ENCODE results near the gene EPN3.

Gene EPN3

GRCh38 chr17:50569592-50569991, 37.1 kb downstream of the EPN3 start:
- Histone ChIP-seq H3K4me1 (ENCODE audit: control insufficient read depth, low read depth, low read length) (peaks cover 4% of the 10 kb centered on the region), H3K56ac (ENCODE audit: low read length) (no peak overlapping the region), H3K18ac (ENCODE audit: low read length) (no peak overlapping the region), H3K23ac (ENCODE audit: low read length) (no peak overlapping the region), H2BK120ac (ENCODE audit: low read depth, low read length) (no peak overlapping the region), H2BK5ac (ENCODE audit: low read length) (no peak overlapping the region), H4K8ac (ENCODE audit: low read depth, low read length) (no peak overlapping the region), H3K4me3 (ENCODE audit: low read length) (no peak overlapping the region), H3K36me3 (ENCODE audit: control insufficient read depth, insufficient read depth, low read length) (no peaks in the 10 kb centered on the region), H3K4ac (ENCODE audit: low read depth, low read length) (no peak overlapping the region), H3K79me1 (ENCODE audit: low read length) (no peaks in the 10 kb centered on the region), H3K27ac (ENCODE audit: low read depth, low read length) (no peak overlapping the region), H3K9ac (ENCODE audit: low read length) (no peak overlapping the region), H3K4me2 (ENCODE audit: low read length) (no peak overlapping the region), H4K5ac (ENCODE audit: low read length) (no peak overlapping the region), H3K27me3 (ENCODE audit: insufficient read depth, low read length, poor library complexity) (peaks cover 3% of the 10 kb centered on the region), H3K79me2 (ENCODE audit: control insufficient read depth, insufficient read depth, low read length) (no peaks in the 10 kb centered on the region), H2BK15ac (replicated peaks; ENCODE audit: low read depth) (no peak overlapping the region), H2AK5ac (ENCODE audit: low read length) (no peak overlapping the region)
- WGBS (ENCODE audit: extremely low coverage, insufficient coverage, low lambda C conversion rate), result no CpG with 5 or more reads among the region's 7 CpGs
- no peak for DNase-seq

DNA sequence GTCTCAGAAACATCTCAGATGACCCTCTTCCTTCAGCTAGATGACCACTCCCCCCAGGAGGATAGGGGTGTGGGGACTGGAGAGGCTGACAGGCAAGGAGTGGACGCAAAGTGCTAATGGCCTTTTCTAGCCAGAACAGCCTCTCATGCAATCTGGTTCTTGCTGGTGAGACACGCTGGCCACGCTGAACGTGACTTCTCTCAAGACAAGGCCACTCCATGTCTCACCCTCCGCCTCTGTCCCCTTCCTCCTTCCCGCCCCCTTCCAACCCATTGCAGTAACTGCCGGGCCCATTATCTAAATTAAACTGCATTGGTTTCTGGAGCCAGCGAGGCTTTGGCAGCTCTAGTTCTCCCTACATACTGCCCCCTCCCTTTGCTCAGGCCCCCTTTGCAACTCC, 37.5 kb downstream of the EPN3 start:
- Histone ChIP-seq H3K4ac (ENCODE audit: low read depth, low read length) (no peak overlapping the region), H3K4me1 (ENCODE audit: control insufficient read depth, low read depth, low read length) (peaks cover 4% of the 10 kb centered on the region), H3K36me3 (ENCODE audit: control insufficient read depth, insufficient read depth, low read length) (no peaks in the 10 kb centered on the region), H3K18ac (ENCODE audit: low read length) (no peak overlapping the region), H3K4me2 (ENCODE audit: low read length) (no peak overlapping the region), H3K9ac (ENCODE audit: low read length) (no peak overlapping the region), H4K8ac (ENCODE audit: low read depth, low read length) (no peak overlapping the region), H3K23ac (ENCODE audit: low read length) (no peak overlapping the region), H2BK5ac (ENCODE audit: low read length) (no peak overlapping the region), H2BK15ac (replicated peaks; ENCODE audit: low read depth) (no peak overlapping the region), H3K56ac (ENCODE audit: low read length) (peak overlapping the region; percentile 47), H3K27ac (ENCODE audit: low read depth, low read length) (no peak overlapping the region), H3K79me2 (ENCODE audit: control insufficient read depth, insufficient read depth, low read length) (no peaks in the 10 kb centered on the region), H3K27me3 (ENCODE audit: insufficient read depth, low read length, poor library complexity) (peaks cover 3% of the 10 kb centered on the region), H3K79me1 (ENCODE audit: low read length) (no peaks in the 10 kb centered on the region), H4K5ac (ENCODE audit: low read length) (no peak overlapping the region), H3K4me3 (ENCODE audit: low read length) (no peak overlapping the region), H2AK5ac (ENCODE audit: low read length) (no peak overlapping the region), H2BK120ac (ENCODE audit: low read depth, low read length) (no peak overlapping the region)
- WGBS (ENCODE audit: extremely low coverage, insufficient coverage, low lambda C conversion rate), result no CpG with 5 or more reads among the region's 8 CpGs
- DNase-seq, result no peak

GRCh38 chr17:50570528-50570927, 38.0 kb downstream of the EPN3 start:
- no peak for DNase-seq
- Histone ChIP-seq H2AK5ac (ENCODE audit: low read length) (no peak overlapping the region), H3K23ac (ENCODE audit: low read length) (no peak overlapping the region), H3K4me1 (ENCODE audit: control insufficient read depth, low read depth, low read length) (peaks cover 2% of the 10 kb centered on the region), H4K5ac (ENCODE audit: low read length) (no peak overlapping the region), H3K27ac (ENCODE audit: low read depth, low read length) (no peak overlapping the region), H3K4ac (ENCODE audit: low read depth, low read length) (no peak overlapping the region), H3K18ac (ENCODE audit: low read length) (no peak overlapping the region), H3K79me2 (ENCODE audit: control insufficient read depth, insufficient read depth, low read length) (no peaks in the 10 kb centered on the region), H3K36me3 (ENCODE audit: control insufficient read depth, insufficient read depth, low read length) (no peaks in the 10 kb centered on the region), H2BK5ac (ENCODE audit: low read length) (no peak overlapping the region), H4K8ac (ENCODE audit: low read depth, low read length) (no peak overlapping the region), H2BK15ac (replicated peaks; ENCODE audit: low read depth) (no peak overlapping the region), H3K4me2 (ENCODE audit: low read length) (no peak overlapping the region), H3K9ac (ENCODE audit: low read length) (no peak overlapping the region), H3K27me3 (ENCODE audit: insufficient read depth, low read length, poor library complexity) (peaks cover 3% of the 10 kb centered on the region), H2BK120ac (ENCODE audit: low read depth, low read length) (no peak overlapping the region), H3K56ac (ENCODE audit: low read length) (no peak overlapping the region), H3K4me3 (ENCODE audit: low read length) (no peak overlapping the region), H3K79me1 (ENCODE audit: low read length) (no peaks in the 10 kb centered on the region)
- no CpG with 5 or more reads among the region's 7 CpGs for WGBS (ENCODE audit: extremely low coverage, insufficient coverage, low lambda C conversion rate)

GRCh38 chr17:50571681-50572080, 39.1 kb downstream of the EPN3 start:
- Histone ChIP-seq H3K23ac (ENCODE audit: low read length) (no peak overlapping the region), H3K56ac (ENCODE audit: low read length) (peak overlapping the region; percentile 3), H3K4me1 (ENCODE audit: control insufficient read depth, low read depth, low read length) (peaks cover 2% of the 10 kb centered on the region), H3K27me3 (ENCODE audit: insufficient read depth, low read length, poor library complexity) (no peaks in the 10 kb centered on the region), H2BK120ac (ENCODE audit: low read depth, low read length) (no peak overlapping the region), H3K4ac (ENCODE audit: low read depth, low read length) (no peak overlapping the region), H2AK5ac (ENCODE audit: low read length) (no peak overlapping the region), H3K9ac (ENCODE audit: low read length) (no peak overlapping the region), H3K79me1 (ENCODE audit: low read length) (no peaks in the 10 kb centered on the region), H2BK5ac (ENCODE audit: low read length) (no peak overlapping the region), H3K18ac (ENCODE audit: low read length) (no peak overlapping the region), H4K5ac (ENCODE audit: low read length) (no peak overlapping the region), H2BK15ac (replicated peaks; ENCODE audit: low read depth) (no peak overlapping the region), H3K79me2 (ENCODE audit: control insufficient read depth, insufficient read depth, low read length) (no peaks in the 10 kb centered on the region), H3K36me3 (ENCODE audit: control insufficient read depth, insufficient read depth, low read length) (no peaks in the 10 kb centered on the region), H4K8ac (ENCODE audit: low read depth, low read length) (no peak overlapping the region), H3K4me2 (ENCODE audit: low read length) (no peak overlapping the region), H3K27ac (ENCODE audit: low read depth, low read length) (no peak overlapping the region), H3K4me3 (ENCODE audit: low read length) (no peak overlapping the region)
- WGBS (ENCODE audit: extremely low coverage, insufficient coverage, low lambda C conversion rate), result no CpG with 5 or more reads among the region's 19 CpGs
- no peak for DNase-seq

- H3K23ac ChIP-seq (ENCODE audit: low read length), result no peak overlapping the region
- H3K9ac ChIP-seq (ENCODE audit: low read length), result no peak overlapping the region
- no peak overlapping the region for H2BK5ac ChIP-seq (ENCODE audit: low read length)
- no peak overlapping the region for H3K4me3 ChIP-seq (ENCODE audit: low read length)
- H3K36me3 ChIP-seq (ENCODE audit: control insufficient read depth, insufficient read depth, low read length), result no peaks in the 10 kb centered on the region
- WGBS (ENCODE audit: extremely low coverage, insufficient coverage, low lambda C conversion rate), result no CpG with 5 or more reads among the region's 20 CpGs
- H2BK120ac ChIP-seq (ENCODE audit: low read depth, low read length), result no peak overlapping the region
- H3K27me3 ChIP-seq (ENCODE audit: insufficient read depth, low read length, poor library complexity), result no peaks in the 10 kb centered on the region
- H3K18ac ChIP-seq (ENCODE audit: low read length), result no peak overlapping the region
- no peak overlapping the region for H4K5ac ChIP-seq (ENCODE audit: low read length)
- no peak overlapping the region for H3K27ac ChIP-seq (ENCODE audit: low read depth, low read length)
- H3K79me2 ChIP-seq (ENCODE audit: control insufficient read depth, insufficient read depth, low read length), result no peaks in the 10 kb centered on the region
- no peak overlapping the region for H3K4me2 ChIP-seq (ENCODE audit: low read length)
- DNase-seq, result no peak
- no peak overlapping the region for H2AK5ac ChIP-seq (ENCODE audit: low read length)
- H2BK15ac ChIP-seq (replicated peaks; ENCODE audit: low read depth), result no peak overlapping the region
- H3K4ac ChIP-seq (ENCODE audit: low read depth, low read length), result no peak overlapping the region
- H3K79me1 ChIP-seq (ENCODE audit: low read length), result no peaks in the 10 kb centered on the region
- peaks cover 2% of the 10 kb centered on the region for H3K4me1 ChIP-seq (ENCODE audit: control insufficient read depth, low read depth, low read length)
- H3K56ac ChIP-seq (ENCODE audit: low read length), result no peak overlapping the region
- no peak overlapping the region for H4K8ac ChIP-seq (ENCODE audit: low read depth, low read length)
Observed at GRCh38 chr17:50572541-50572940, 40.0 kb downstream of the EPN3 start.

DNA sequence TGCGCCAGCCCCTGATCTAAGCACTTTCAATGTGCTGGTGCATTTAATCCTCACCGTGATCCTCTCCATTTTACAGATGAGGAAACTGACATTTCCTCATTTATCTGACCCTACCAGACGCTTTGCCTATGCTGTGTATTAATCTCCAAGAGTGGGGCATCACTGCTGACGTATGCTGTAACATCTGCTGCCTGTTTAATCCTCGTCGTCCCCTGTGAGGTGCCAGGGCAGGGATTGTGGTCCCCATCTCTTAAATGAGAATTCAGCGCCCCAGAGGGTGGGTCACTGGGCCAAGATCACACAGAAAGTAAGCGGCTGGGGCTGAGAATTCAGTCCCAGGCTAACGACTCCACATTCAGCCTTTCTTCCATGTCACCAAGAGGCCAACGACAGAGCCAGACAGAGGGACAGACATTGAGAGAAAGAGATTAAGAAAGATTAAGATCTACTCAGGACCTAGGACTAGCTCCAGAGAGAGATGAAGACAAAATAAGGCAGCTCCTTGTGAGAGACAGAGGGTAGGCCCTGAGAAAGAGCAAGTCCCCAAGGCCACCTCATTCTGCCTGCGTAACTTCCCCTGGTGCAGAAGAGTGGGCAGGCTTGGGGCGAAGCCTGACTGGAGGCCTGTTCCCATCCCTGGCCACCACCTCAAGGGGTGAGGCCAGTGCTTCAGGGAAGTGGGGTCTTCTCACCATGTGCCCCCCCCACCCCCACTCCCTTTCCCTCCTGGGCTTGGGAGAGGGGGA, 41.5 kb downstream of the EPN3 start:
- Histone ChIP-seq H3K4ac (ENCODE audit: low read depth, low read length) (no peak overlapping the region), H3K36me3 (ENCODE audit: control insufficient read depth, insufficient read depth, low read length) (no peaks in the 10 kb centered on the region), H2AK5ac (ENCODE audit: low read length) (no peak overlapping the region), H3K4me3 (ENCODE audit: low read length) (no peak overlapping the region), H2BK120ac (ENCODE audit: low read depth, low read length) (no peak overlapping the region), H3K79me1 (ENCODE audit: low read length) (no peaks in the 10 kb centered on the region), H2BK5ac (ENCODE audit: low read length) (no peak overlapping the region), H3K27ac (ENCODE audit: low read depth, low read length) (no peak overlapping the region), H3K23ac (ENCODE audit: low read length) (no peak overlapping the region), H3K18ac (ENCODE audit: low read length) (no peak overlapping the region), H3K56ac (ENCODE audit: low read length) (no peak overlapping the region), H3K27me3 (ENCODE audit: insufficient read depth, low read length, poor library complexity) (no peaks in the 10 kb centered on the region), H2BK15ac (replicated peaks; ENCODE audit: low read depth) (no peak overlapping the region), H3K79me2 (ENCODE audit: control insufficient read depth, insufficient read depth, low read length) (no peaks in the 10 kb centered on the region), H4K5ac (ENCODE audit: low read length) (no peak overlapping the region), H3K4me2 (ENCODE audit: low read length) (no peak overlapping the region), H3K9ac (ENCODE audit: low read length) (no peak overlapping the region), H4K8ac (ENCODE audit: low read depth, low read length) (no peak overlapping the region), H3K4me1 (ENCODE audit: control insufficient read depth, low read depth, low read length) (peaks cover 2% of the 10 kb centered on the region)
- DNase-seq, result no peak
- WGBS (ENCODE audit: extremely low coverage, insufficient coverage, low lambda C conversion rate), result no CpG with 5 or more reads among the region's 12 CpGs
